WI38 (cell line): ENCODE results near the gene TLNRD1.

ENCODE experiments used
- H3K4me3 ChIP-seq: 2 replicates; pipeline ENCODE4 v1.5.1; 2011; ENCODE audit warnings: low read depth, mild to moderate bottlenecking, control low read depth, low read length
- CTCF ChIP-seq: IDR thresholded peaks from 2 replicates; pipeline ENCODE4 v1.5.1; 2012; ENCODE audit warnings: low read depth, mild to moderate bottlenecking, control low read depth, low read length

The TLNRD1 gene

GRCh38 chr15:80970658-80971057, 30.1 kb upstream of the TLNRD1 start:
- TF ChIP-seq CTCF = no peak
- H3K4me3 ChIP-seq = no peak overlapping the region

GRCh38 chr15:80971143-80971542, 29.6 kb upstream of the TLNRD1 start:
- no peak overlapping the region for H3K4me3 ChIP-seq
- no peak for TF ChIP-seq CTCF

GRCh38 chr15:80972276-80972675, 28.4 kb upstream of the TLNRD1 start:
- H3K4me3 ChIP-seq = no peak overlapping the region
- no peak for TF ChIP-seq CTCF

GRCh38 chr15:80974914-80975313, 25.8 kb upstream of the TLNRD1 start:
- H3K4me3 ChIP-seq = no peak overlapping the region
- no peak for TF ChIP-seq CTCF

- no peak overlapping the region for H3K4me3 ChIP-seq
- no peak for TF ChIP-seq CTCF
Observed at GRCh38 chr15:80976851-80977250, 23.9 kb upstream of the TLNRD1 start.

- H3K4me3 ChIP-seq = no peak overlapping the region
- TF ChIP-seq CTCF = peak; percentile 34; the same call in 1 of the 2 replicates
Observed at GRCh38 chr15:80977627-80978036, 23.1 kb upstream of the TLNRD1 start.

- no peak for TF ChIP-seq CTCF
- no peak overlapping the region for H3K4me3 ChIP-seq
Observed at GRCh38 chr15:80978685-80979329, 21.9 kb upstream of the TLNRD1 start.
